ENCODE data around the gene FOXE1.

DNA sequence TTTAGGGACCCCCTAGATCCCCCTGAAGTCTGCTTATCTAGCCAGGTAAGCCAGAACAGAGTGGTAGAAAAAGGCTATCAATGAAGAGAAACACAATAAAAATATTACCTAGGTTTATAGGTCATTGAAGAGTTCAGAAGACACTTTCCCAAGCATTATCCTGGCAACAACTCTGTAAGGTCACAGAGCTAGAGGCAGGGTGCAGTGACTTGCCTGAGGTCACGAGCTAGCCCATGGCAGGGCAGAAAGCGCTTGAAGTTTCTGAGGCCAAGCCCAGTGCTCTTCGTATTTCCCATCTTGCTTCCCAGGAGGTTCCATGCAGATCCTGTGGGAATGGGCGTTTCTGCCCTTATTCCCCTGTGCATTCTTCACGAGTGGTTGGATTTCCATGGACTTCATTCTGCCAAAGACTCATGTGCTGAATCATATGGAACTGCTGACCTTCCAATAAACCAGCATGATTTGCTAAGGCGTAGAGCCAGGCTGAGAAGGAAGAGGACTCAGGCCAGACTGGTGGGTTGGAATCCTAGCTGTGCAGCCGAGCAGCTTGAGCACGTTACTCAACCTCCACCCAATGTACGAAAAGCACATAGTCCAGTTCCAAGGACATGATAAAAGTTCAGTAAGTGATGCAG is 47.2 kb downstream of the FOXE1 start:
- TF ChIP-seq, protein P1, sequence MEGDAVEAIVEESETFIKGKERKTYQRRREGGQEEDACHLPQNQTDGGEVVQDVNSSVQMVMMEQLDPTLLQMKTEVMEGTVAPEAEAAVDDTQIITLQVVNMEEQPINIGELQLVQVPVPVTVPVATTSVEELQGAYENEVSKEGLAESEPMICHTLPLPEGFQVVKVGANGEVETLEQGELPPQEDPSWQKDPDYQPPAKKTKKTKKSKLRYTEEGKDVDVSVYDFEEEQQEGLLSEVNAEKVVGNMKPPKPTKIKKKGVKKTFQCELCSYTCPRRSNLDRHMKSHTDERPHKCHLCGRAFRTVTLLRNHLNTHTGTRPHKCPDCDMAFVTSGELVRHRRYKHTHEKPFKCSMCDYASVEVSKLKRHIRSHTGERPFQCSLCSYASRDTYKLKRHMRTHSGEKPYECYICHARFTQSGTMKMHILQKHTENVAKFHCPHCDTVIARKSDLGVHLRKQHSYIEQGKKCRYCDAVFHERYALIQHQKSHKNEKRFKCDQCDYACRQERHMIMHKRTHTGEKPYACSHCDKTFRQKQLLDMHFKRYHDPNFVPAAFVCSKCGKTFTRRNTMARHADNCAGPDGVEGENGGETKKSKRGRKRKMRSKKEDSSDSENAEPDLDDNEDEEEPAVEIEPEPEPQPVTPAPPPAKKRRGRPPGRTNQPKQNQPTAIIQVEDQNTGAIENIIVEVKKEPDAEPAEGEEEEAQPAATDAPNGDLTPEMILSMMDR (tag by site-specific recombination; IDR thresholded peaks at IDR 0.05), result no peak
- TF ChIP-seq ZNF274 (IDR thresholded peaks at IDR 0.05; ENCODE audit: low read length) (no peak), ZNF274 (tag by site-specific recombination; IDR thresholded peaks at IDR 0.05; ENCODE audit: borderline replicate concordance) (no peak), ZNF24 (tag by site-specific recombination; IDR thresholded peaks at IDR 0.05) (no peak)

Measured in HEK293 (cell line).